ENCODE results near the gene ARHGEF28.

GRCh38 chr5:73907164-73907563 is 281.2 kb downstream of the ARHGEF28 start:
- TF ChIP-seq CTCF (IDR thresholded peaks at IDR 0.05; ENCODE audit: low read depth, low read length), result no peak
- TF ChIP-seq MAX (IDR thresholded peaks at IDR 0.05; ENCODE audit: low read depth, low read length), result no peak
- TF ChIP-seq MYC (IDR thresholded peaks at IDR 0.05; ENCODE audit: low read depth, low read length), result no peak

Measured in NB4 (cell line).